Hepatocyte (in vitro differentiated cells): ENCODE data around the gene CAPN2. TPM values are rescaled to one million over a fixed set of nuclear protein-coding genes. Genes with fewer than 3 reads are reported as not detected.
A peak's percentile ranks its signal among the peaks of the same experiment; 100 is the strongest.

Source experiments
- DNase-seq: peaks from one replicate; pipeline ENCODE4 v3.0.0-alpha.2; 2016; ENCODE audit warnings: low spot score
- H2AFZ ChIP-seq: fragments of 200-600 bp; sonication (generic); 2 replicates; pipeline ENCODE4 v1.6.0; 2016; ENCODE audit warnings: antibody characterized with exemption, mild to moderate bottlenecking
- H3K27ac ChIP-seq: fragments of 200-600 bp; sonication (generic); 2 replicates; pipeline ENCODE4 v1.5.1; 2016; ENCODE audit warnings: mild to moderate bottlenecking
- H3K27me3 ChIP-seq: fragments of 200-600 bp; sonication (generic); 2 replicates; pipeline ENCODE4 v1.6.1; 2016
- H3K36me3 ChIP-seq: fragments of 200-600 bp; sonication (generic); replicated peaks from 2 replicates; pipeline ENCODE4 v1.5.1; 2016; ENCODE audit warnings: low read depth; ENCODE audit not compliant: insufficient read depth
- H3K4me1 ChIP-seq: fragments of 200-600 bp; sonication (generic); 2 replicates; pipeline ENCODE4 v1.5.1; 2016; ENCODE audit warnings: mild to moderate bottlenecking, moderate library complexity; ENCODE audit not compliant: insufficient read depth
- H3K4me2 ChIP-seq: fragments of 200-600 bp; sonication (generic); 2 replicates; pipeline ENCODE4 v1.6.0; 2016
- H3K4me3 ChIP-seq: fragments of 200-600 bp; sonication (generic); 2 replicates; pipeline ENCODE4 v1.5.1; 2016; ENCODE audit warnings: mild to moderate bottlenecking
- H3K79me2 ChIP-seq: fragments of 200-600 bp; sonication (generic); 2 replicates; pipeline ENCODE4 v1.6.0; 2017; ENCODE audit warnings: mild to moderate bottlenecking
- H3K9me2 ChIP-seq: fragments of 200-600 bp; sonication (generic); replicated peaks from 2 replicates; pipeline ENCODE4 v1.6.0; 2017; ENCODE audit warnings: mild to moderate bottlenecking; ENCODE audit not compliant: insufficient read depth
- H3K9me3 ChIP-seq: fragments of 200-600 bp; sonication (generic); 2 replicates; pipeline ENCODE4 v1.5.1; 2016; ENCODE audit warnings: low read depth, mild to moderate bottlenecking
- H4K20me1 ChIP-seq: fragments of 200-600 bp; sonication (generic); 2 replicates; pipeline ENCODE4 v1.6.0; 2016; ENCODE audit warnings: mild to moderate bottlenecking; ENCODE audit not compliant: insufficient read depth, poor library complexity, severe bottlenecking
- EZH2 ChIP-seq: fragments of 200-600 bp; sonication (generic); IDR thresholded peaks from 2 replicates; pipeline ENCODE4 v1.6.1; 2016; ENCODE audit warnings: antibody characterized with exemption, mild to moderate bottlenecking, borderline replicate concordance
- EZH2phosphoT487 ChIP-seq: fragments of 200-600 bp; sonication (generic); IDR thresholded peaks from one replicate; pipeline ENCODE4 v1.6.1; 2018; ENCODE audit warnings: antibody characterized with exemption, mild to moderate bottlenecking, low read depth, moderate library complexity; ENCODE audit not compliant: unreplicated experiment, severe bottlenecking
- WGBS: methylation state at CpG from one replicate; pipeline ENCODE4 v1.1.6; 2016; ENCODE audit warnings: low lambda C conversion rate; ENCODE audit errors: missing lambda C conversion rate; 5-methylcytosine and 5-hydroxymethylcytosine counted together
- polyA plus RNA-seq: library from polyadenylated mRNA; unstranded; fragments of >200 nt; fragmentation: Nextera tagmentation; extraction: Ambion mirVana; gene quantifications from 2 replicates; pipeline ENCODE4 v1.2.1, GENCODE V29; 2016
- total RNA-seq: library from RNA; depleted of rRNA; stranded (reverse); fragments of >200 nt; gene quantifications from 2 replicates; pipeline ENCODE4 v1.2.3, GENCODE V29; 2014
- TF ChIP-seq, protein P1 (sequence below): fragments of 200-600 bp; sonication (generic); IDR thresholded peaks from 2 replicates; pipeline ENCODE4 v1.5.1; 2016; ENCODE audit warnings: antibody characterized with exemption, mild to moderate bottlenecking; ENCODE audit not compliant: poor library complexity

Gene CAPN2
- total and polyA plus RNA-seq, 2 experiments from 2014 or later: 147 to 162 TPM

DNA sequence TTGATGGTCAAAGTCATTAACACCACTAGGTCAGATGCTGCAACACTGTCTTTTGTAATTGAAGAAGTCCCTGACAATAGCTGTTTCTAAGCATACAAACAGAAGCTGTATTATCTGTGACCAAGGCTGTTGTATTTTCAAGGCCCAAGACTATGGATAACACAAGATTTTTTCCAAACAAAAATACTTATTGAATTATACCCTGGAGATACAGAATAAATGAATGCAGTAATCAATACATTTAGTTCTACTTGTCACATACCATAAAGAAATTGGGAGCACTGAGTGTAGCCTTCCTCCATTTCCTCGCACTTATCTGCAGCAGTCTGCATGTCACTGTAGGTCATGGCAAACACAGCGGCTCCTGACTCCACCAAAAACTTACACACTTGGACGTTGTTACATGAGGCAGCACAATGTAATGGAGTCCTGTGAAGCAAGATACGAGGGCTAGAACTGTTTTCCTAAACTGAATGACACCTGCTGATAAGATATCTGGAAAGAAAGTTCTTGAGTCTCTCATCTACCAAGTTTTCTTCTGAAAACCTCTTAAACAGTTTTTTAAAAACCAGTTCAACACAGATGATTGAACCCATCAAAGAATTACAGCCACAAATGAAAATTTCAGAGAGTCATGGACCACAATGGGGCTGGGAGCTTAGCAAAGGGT lies 76.5 kb downstream of the CAPN2 start:
- H3K9me3 ChIP-seq: no peaks in the 10 kb centered on the region
- WGBS: 68% methylated on average over 4 of the region's 4 CpGs
- no peak overlapping the region for H3K4me3 ChIP-seq
- DNase-seq: no peak
- no peak overlapping the region for H3K27ac ChIP-seq
- no peaks in the 10 kb centered on the region for H3K27me3 ChIP-seq
- H3K4me1 ChIP-seq: no peaks in the 10 kb centered on the region
- no peaks in the 10 kb centered on the region for H3K36me3 ChIP-seq
- TF ChIP-seq, protein P1, sequence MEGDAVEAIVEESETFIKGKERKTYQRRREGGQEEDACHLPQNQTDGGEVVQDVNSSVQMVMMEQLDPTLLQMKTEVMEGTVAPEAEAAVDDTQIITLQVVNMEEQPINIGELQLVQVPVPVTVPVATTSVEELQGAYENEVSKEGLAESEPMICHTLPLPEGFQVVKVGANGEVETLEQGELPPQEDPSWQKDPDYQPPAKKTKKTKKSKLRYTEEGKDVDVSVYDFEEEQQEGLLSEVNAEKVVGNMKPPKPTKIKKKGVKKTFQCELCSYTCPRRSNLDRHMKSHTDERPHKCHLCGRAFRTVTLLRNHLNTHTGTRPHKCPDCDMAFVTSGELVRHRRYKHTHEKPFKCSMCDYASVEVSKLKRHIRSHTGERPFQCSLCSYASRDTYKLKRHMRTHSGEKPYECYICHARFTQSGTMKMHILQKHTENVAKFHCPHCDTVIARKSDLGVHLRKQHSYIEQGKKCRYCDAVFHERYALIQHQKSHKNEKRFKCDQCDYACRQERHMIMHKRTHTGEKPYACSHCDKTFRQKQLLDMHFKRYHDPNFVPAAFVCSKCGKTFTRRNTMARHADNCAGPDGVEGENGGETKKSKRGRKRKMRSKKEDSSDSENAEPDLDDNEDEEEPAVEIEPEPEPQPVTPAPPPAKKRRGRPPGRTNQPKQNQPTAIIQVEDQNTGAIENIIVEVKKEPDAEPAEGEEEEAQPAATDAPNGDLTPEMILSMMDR: no peak
- TF ChIP-seq EZH2 (no peak), EZH2phosphoT487 (no peak)
- H3K9me2 ChIP-seq: no peaks in the 10 kb centered on the region
- no peak overlapping the region for H3K4me2 ChIP-seq
- no peak overlapping the region for H2AFZ ChIP-seq
- peaks cover 15% of the 10 kb centered on the region for H3K79me2 ChIP-seq
- no peaks in the 10 kb centered on the region for H4K20me1 ChIP-seq

DNA sequence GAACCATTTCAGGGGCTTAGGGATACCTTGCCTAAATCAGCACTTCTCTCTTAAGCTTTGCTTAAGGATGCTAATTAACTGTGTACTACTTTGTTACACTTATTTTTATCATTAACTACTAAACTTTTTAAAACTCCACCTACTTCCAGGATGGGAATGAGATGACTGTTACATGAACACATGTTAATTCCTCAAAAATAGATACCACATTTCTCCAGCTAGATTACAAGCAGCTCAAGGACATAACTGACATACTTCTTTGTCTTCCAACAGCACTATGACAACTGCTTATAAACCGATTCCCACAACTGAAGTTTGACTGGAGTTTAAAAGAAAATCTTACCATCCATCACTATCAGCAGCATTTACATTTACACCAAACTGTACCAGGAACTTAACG lies 79.7 kb downstream of the CAPN2 start:
- Histone ChIP-seq H3K79me2 (peaks cover 6% of the 10 kb centered on the region), H3K4me2 (no peak overlapping the region), H3K4me1 (no peaks in the 10 kb centered on the region), H3K27ac (no peak overlapping the region), H3K9me3 (no peaks in the 10 kb centered on the region), H3K36me3 (no peaks in the 10 kb centered on the region), H3K9me2 (no peaks in the 10 kb centered on the region), H4K20me1 (no peaks in the 10 kb centered on the region), H3K4me3 (no peak overlapping the region), H2AFZ (no peak overlapping the region), H3K27me3 (no peaks in the 10 kb centered on the region)
- TF ChIP-seq EZH2 (no peak), EZH2phosphoT487 (no peak)
- TF ChIP-seq, protein P1: no peak
- WGBS: 89% methylated on average over 2 of the region's 2 CpGs
- no peak for DNase-seq

DNA sequence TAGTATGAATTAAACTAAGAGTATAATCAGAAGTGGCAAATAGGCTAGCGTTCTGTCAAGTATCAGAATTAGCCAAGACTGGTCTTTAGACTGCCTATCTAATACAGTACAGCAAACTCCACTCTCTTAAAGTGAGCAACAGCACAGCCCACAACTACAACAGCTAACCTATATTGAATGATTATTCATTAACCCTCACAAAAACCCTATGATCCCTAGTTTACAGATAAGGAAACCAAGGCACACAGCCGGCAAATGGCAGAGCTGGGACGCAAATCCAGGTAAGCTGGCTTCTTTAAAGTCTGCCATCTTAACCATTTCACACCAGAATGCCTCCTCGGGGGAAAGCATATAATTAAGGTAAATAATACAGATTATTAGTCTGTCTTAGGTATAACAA lies 81.4 kb downstream of the CAPN2 start:
- H3K79me2 ChIP-seq: peaks cover 6% of the 10 kb centered on the region
- H2AFZ ChIP-seq: no peak overlapping the region
- no peaks in the 10 kb centered on the region for H3K27me3 ChIP-seq
- no peaks in the 10 kb centered on the region for H3K4me1 ChIP-seq
- H3K27ac ChIP-seq: peak overlapping the region; percentile 39
- H3K9me2 ChIP-seq: no peaks in the 10 kb centered on the region
- no peaks in the 10 kb centered on the region for H4K20me1 ChIP-seq
- no peak overlapping the region for H3K4me3 ChIP-seq
- no peaks in the 10 kb centered on the region for H3K36me3 ChIP-seq
- no peak for TF ChIP-seq EZH2phosphoT487
- TF ChIP-seq, protein P1: no peak
- no peak for TF ChIP-seq EZH2
- H3K9me3 ChIP-seq: no peaks in the 10 kb centered on the region
- peak overlapping the region; percentile 61 for H3K4me2 ChIP-seq
- DNase-seq: no peak
- WGBS: 47% methylated on average over 4 of the region's 4 CpGs
